ENCODE data around the gene KIF20B. TPM values are rescaled to one million over a fixed set of nuclear protein-coding genes. Genes with fewer than 3 reads are reported as not detected.

KIF20B gene
- total and polyA plus RNA-seq, 2 of the 13 experiments (the other 11 are each of a cell fraction or from before 2014, with no cell fraction given): 3.5 to 38.6 TPM

GRCh38 chr10:89738551-89739209, 37.3 kb downstream of the KIF20B start:
- Histone ChIP-seq H3K9ac (ENCODE audit: insufficient read depth, low read depth, low read length) (no peak overlapping the region), H3K27me3 (ENCODE audit: control insufficient read depth in 1 of 2, insufficient read depth in 2 of 2, low read length in 2 of 2) (no peaks in the 10 kb centered on the region), H3K4me2 (ENCODE audit: low read depth, low read length) (no peak overlapping the region), H3K4me3 (replicated peaks in 1 of 3; ENCODE audit: insufficient read depth in 1 of 3, low read depth in 2 of 3, low read length in 3 of 3) (no peak overlapping the region), H2AFZ (ENCODE audit: low read length) (no peak overlapping the region), H3K27ac (ENCODE audit: extremely low read length, insufficient read depth, low read length) (no peak overlapping the region), H3K36me3 (replicated peaks in 1 of 2; ENCODE audit: control insufficient read depth in 1 of 2, insufficient read depth in 2 of 2, low read length in 2 of 2) (peaks cover 1 to 28% of the 10 kb centered on the region in 2 experiments; a peak in 4 of 5 replicates), H3K9me3 (ENCODE audit: low read length) (no peaks in the 10 kb centered on the region), H3K4me1 (ENCODE audit: insufficient read depth, low read length) (no peaks in the 10 kb centered on the region), H3K79me2 (ENCODE audit: insufficient read depth, low read length) (no peaks in the 10 kb centered on the region), H4K20me1 (ENCODE audit: insufficient read depth, low read length) (no peaks in the 10 kb centered on the region)
- no TSS peak for BruUV-seq (replicated peaks)
- FAIRE-seq (no peak), DNase-seq (ENCODE audit: low spot score) (no peak), ATAC-seq (no peak)
- intact Hi-C loops (cut with micrococcal nuclease; ENCODE audit: unreplicated experiment): no loop called here
- WGBS (ENCODE audit: low lambda C conversion rate): 50% methylated on average over 2 of the region's 2 CpGs
- in situ Hi-C loops (cut with HindIII; ENCODE audit: extremely low pct_ligation_motif_present, low pct_unique_long_range_greater_than_20kb): no loop called here
- POLR2A ChIA-PET: no interaction called here
- TF ChIP-seq KDM2A (CRISPR knock-in tag; IDR thresholded peaks at IDR 0.05; ENCODE audit: borderline replicate concordance, low read depth) (no peak), MED8 (CRISPR knock-in tag; IDR thresholded peaks at IDR 0.05; ENCODE audit: insufficient replicate concordance) (no peak), ZBTB14 (CRISPR knock-in tag; IDR thresholded peaks at IDR 0.05) (no peak), ZNF331 (CRISPR knock-in tag; IDR thresholded peaks at IDR 0.05) (no peak), PREB (CRISPR knock-in tag; IDR thresholded peaks at IDR 0.05) (no peak), ZNF619 (CRISPR knock-in tag; IDR thresholded peaks at IDR 0.05) (no peak), SNAPC5 (CRISPR knock-in tag; IDR thresholded peaks at IDR 0.05; ENCODE audit: borderline replicate concordance) (no peak), ZNF691 (CRISPR knock-in tag; IDR thresholded peaks at IDR 0.05; ENCODE audit: borderline replicate concordance, low read depth) (no peak), FLYWCH1 (CRISPR knock-in tag; IDR thresholded peaks at IDR 0.05) (no peak), CEBPB (IDR thresholded peaks at IDR 0.05; ENCODE audit: borderline replicate concordance, low read depth, low read length) (no peak), ERF (CRISPR knock-in tag; IDR thresholded peaks at IDR 0.05) (no peak), ZNF749 (CRISPR knock-in tag; IDR thresholded peaks at IDR 0.05; ENCODE audit: borderline replicate concordance) (no peak), ZNF503 (CRISPR knock-in tag; IDR thresholded peaks at IDR 0.05) (no peak), PRDM15 (CRISPR knock-in tag; IDR thresholded peaks at IDR 0.05) (no peak), ZFP36L2 (CRISPR knock-in tag; IDR thresholded peaks at IDR 0.05) (no peak), KMT2B (CRISPR knock-in tag; IDR thresholded peaks at IDR 0.05) (no peak)
- CTCF ChIA-PET (ENCODE audit: low intra/inter-chr PET ratio, low total read pairs): no interaction called here
